Measurements from ENCODE around the gene TYROBP. TPM values are rescaled to one million over a fixed set of nuclear protein-coding genes. Genes with fewer than 3 reads are reported as not detected.

TYROBP gene
- total RNA-seq, 1 donor from 2014 or later = not detected

GRCh38 chr19:35931161-35931873 is 23.2 kb upstream of the TYROBP start:
- peak overlapping the region; percentile 67 for H3K4me3 Mint-ChIP-seq (ENCODE audit: unreplicated experiment)
- peak overlapping the region; percentile 68 for H3K27ac Mint-ChIP-seq (ENCODE audit: unreplicated experiment)
- peaks cover 5% of the 10 kb centered on the region for H3K27me3 Mint-ChIP-seq (ENCODE audit: unreplicated experiment)
- TF ChIP-seq CTCF (IDR thresholded peaks at IDR 0.05) = peak; percentile 90
- H3K4me1 Mint-ChIP-seq (ENCODE audit: unreplicated experiment) = peaks cover 18% of the 10 kb centered on the region
- H3K36me3 Mint-ChIP-seq (ENCODE audit: unreplicated experiment) = no peaks in the 10 kb centered on the region
- DNase-seq (ENCODE audit: extremely low spot score, unreplicated experiment) = peak; percentile 100
- no peaks in the 10 kb centered on the region for H3K9me3 Mint-ChIP-seq (ENCODE audit: unreplicated experiment)

GRCh38 chr19:35929876-35930275 is 21.8 kb upstream of the TYROBP start:
- no peaks in the 10 kb centered on the region for H3K36me3 Mint-ChIP-seq (ENCODE audit: unreplicated experiment)
- no peaks in the 10 kb centered on the region for H3K9me3 Mint-ChIP-seq (ENCODE audit: unreplicated experiment)
- H3K4me1 Mint-ChIP-seq (ENCODE audit: unreplicated experiment) = peaks cover 8% of the 10 kb centered on the region
- no peak for TF ChIP-seq CTCF (IDR thresholded peaks at IDR 0.05)
- H3K4me3 Mint-ChIP-seq (ENCODE audit: unreplicated experiment) = no peak overlapping the region
- DNase-seq (ENCODE audit: extremely low spot score, unreplicated experiment) = no peak
- peaks cover 16% of the 10 kb centered on the region for H3K27me3 Mint-ChIP-seq (ENCODE audit: unreplicated experiment)
- no peak overlapping the region for H3K27ac Mint-ChIP-seq (ENCODE audit: unreplicated experiment)

GRCh38 chr19:35928507-35928906 is 20.4 kb upstream of the TYROBP start:
- Mint-ChIP-seq H3K4me3 (ENCODE audit: unreplicated experiment) (no peak overlapping the region), H3K27me3 (ENCODE audit: unreplicated experiment) (peaks cover 21% of the 10 kb centered on the region), H3K9me3 (ENCODE audit: unreplicated experiment) (no peaks in the 10 kb centered on the region), H3K27ac (ENCODE audit: unreplicated experiment) (no peak overlapping the region), H3K4me1 (ENCODE audit: unreplicated experiment) (peaks cover 8% of the 10 kb centered on the region), H3K36me3 (ENCODE audit: unreplicated experiment) (no peaks in the 10 kb centered on the region)
- no peak for DNase-seq (ENCODE audit: extremely low spot score, unreplicated experiment)
- TF ChIP-seq CTCF (IDR thresholded peaks at IDR 0.05) = no peak

GRCh38 chr19:35925501-35925900 is 17.4 kb upstream of the TYROBP start:
- TF ChIP-seq CTCF (IDR thresholded peaks at IDR 0.05) = no peak
- Mint-ChIP-seq H3K9me3 (ENCODE audit: unreplicated experiment) (no peaks in the 10 kb centered on the region), H3K36me3 (ENCODE audit: unreplicated experiment) (no peaks in the 10 kb centered on the region), H3K4me3 (ENCODE audit: unreplicated experiment) (no peak overlapping the region), H3K27ac (ENCODE audit: unreplicated experiment) (no peak overlapping the region), H3K4me1 (ENCODE audit: unreplicated experiment) (no peaks in the 10 kb centered on the region), H3K27me3 (ENCODE audit: unreplicated experiment) (peaks cover 26% of the 10 kb centered on the region)
- no peak for DNase-seq (ENCODE audit: extremely low spot score, unreplicated experiment)

- no peak overlapping the region for H3K27ac Mint-ChIP-seq (ENCODE audit: unreplicated experiment)
- no peaks in the 10 kb centered on the region for H3K9me3 Mint-ChIP-seq (ENCODE audit: unreplicated experiment)
- DNase-seq (ENCODE audit: extremely low spot score, unreplicated experiment) = no peak
- H3K4me1 Mint-ChIP-seq (ENCODE audit: unreplicated experiment) = no peaks in the 10 kb centered on the region
- no peaks in the 10 kb centered on the region for H3K36me3 Mint-ChIP-seq (ENCODE audit: unreplicated experiment)
- TF ChIP-seq CTCF (IDR thresholded peaks at IDR 0.05) = no peak
- H3K27me3 Mint-ChIP-seq (ENCODE audit: unreplicated experiment) = peaks cover 20% of the 10 kb centered on the region
- no peak overlapping the region for H3K4me3 Mint-ChIP-seq (ENCODE audit: unreplicated experiment)
Measured at GRCh38 chr19:35921012-35921411, 12.9 kb upstream of the TYROBP start.

Measured in osteocyte (in vitro differentiated cells).